ENCODE results near the gene AJM1.

AJM1 gene

GRCh38 chr9:136846376-136847087, 4.3 kb downstream of the AJM1 start:
- DNase-seq = no peak

- DNase-seq = no peak
Observed at GRCh38 chr9:136847088-136847825, 5.0 kb downstream of the AJM1 start.

GRCh38 chr9:136847826-136848392, 5.6 kb downstream of the AJM1 start:
- peak; percentile 81 for DNase-seq

DNA sequence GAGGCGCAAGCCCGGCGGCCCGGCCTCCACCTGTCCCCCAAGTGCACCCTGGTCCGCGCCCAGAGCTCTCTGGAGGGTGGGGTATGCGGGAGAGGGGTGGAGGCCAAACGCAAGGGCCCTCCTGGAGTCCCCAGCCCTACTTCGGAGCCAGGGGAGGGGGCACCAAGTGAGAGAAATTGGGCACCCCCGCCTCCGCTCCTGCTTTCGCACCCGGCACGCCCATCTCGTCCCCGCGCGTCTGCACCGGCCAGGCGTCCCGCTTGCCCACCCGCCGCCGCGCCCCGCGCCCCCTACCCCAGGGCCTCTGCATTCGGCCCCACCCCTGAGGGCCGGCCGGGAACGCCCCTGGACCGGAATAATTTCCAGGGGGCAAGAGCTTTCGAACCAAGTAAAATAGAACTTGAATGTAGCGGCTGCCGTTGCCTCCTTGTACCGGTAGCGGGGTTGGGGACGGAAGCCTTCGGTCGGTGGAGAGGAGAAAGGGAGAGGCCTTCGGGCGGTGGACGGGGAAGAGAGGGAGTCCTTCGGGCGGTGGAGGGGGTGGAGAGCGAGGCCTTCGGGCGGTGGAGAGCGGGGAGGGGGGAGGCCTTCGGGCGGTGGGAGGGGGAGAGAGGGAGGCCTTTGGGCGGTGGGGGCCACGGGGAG, 6.2 kb downstream of the AJM1 start:
- DNase-seq = no peak

GRCh38 chr9:136849038-136849959, 7.0 kb downstream of the AJM1 start, which contains the start of gene PHPT1:
Gene PHPT1 (plus strand): TSS chr9:136849409. CDS start chr9:136849431, 22 bp downstream.
- peak; percentile 98 for DNase-seq

DNA sequence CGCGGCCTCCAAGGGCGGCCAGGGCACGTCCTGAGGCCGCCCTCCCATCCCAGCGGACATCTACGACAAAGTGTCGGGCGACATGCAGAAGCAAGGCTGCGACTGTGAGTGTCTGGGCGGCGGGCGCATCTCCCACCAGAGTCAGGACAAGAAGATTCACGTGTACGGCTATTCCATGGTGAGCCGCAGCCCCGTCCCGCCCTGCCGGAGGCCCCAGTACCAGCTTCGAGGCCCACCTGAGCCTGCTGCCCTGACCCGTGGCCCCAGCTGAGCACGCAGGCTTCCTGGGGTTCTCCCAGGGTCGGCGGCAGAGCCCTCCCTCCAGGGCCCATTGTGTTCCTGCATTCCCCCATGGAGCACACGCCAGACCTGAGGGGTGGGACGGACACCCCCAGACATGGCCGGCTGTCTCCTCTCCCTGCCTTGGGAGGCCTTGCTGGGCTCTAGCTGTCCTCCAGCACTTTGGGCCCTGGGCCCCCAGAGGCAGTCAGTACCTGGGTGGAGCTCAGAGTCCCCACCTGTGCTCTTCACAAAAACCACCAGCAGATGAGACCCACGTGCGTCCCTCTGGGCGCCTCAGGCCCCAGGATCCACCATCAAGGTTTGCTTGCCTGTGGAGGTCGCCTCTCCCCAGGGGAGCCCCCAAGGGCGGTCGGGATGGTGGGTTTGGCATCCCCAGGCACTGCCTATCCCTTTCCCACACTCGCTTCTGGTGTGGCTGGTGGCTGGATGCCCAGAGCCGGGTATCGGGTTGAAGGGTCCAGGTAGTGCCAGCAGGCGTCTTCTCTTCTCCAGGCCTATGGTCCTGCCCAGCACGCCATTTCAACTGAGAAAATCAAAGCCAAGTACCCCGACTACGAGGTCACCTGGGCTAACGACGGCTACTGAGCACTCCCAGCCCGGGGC, 7.9 kb downstream of the AJM1 start:
- no peak for DNase-seq

- no peak for DNase-seq
Observed at GRCh38 chr9:136850866-136851775, 8.8 kb downstream of the AJM1 start.

GRCh38 chr9:136851941-136852663, 9.8 kb downstream of the AJM1 start, which contains the start of gene MAMDC4:
Gene MAMDC4 (plus strand): TSS chr9:136852346. CDS start chr9:136852417, 71 bp downstream.
- no peak for DNase-seq

GRCh38 chr9:136852664-136853595, 10.7 kb downstream of the AJM1 start:
- DNase-seq = no peak

- no peak for DNase-seq
Observed at GRCh38 chr9:136853596-136854112, 11.4 kb downstream of the AJM1 start.

DNA sequence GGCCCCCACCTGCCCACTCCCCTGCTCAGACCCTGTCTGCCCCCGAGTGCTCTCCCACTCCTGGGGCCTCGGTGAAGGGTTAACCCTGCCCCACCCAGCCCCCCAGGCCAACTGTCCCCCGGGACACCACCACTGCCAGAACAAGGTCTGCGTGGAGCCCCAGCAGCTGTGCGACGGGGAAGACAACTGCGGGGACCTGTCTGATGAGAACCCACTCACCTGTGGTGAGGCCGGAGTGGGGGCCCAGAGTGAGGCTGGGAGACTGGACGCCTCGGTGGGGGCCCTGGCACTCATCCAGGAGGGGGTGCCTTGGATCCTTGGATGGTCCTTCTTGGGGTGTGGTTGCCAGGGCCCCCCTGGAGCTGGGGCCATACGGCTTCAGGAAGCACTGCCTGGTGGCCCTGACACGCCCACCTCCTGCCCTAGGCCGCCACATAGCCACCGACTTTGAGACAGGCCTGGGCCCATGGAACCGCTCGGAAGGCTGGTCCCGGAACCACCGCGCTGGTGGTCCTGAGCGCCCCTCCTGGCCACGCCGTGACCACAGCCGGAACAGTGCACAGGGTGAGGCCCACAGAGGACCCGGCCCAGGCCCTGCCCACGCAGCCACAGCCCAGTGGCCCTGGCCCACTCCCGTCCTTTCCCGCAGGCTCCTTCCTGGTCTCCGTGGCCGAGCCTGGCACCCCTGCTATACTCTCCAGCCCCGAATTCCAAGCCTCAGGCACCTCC, 12.0 kb downstream of the AJM1 start:
- DNase-seq = no peak

DNA sequence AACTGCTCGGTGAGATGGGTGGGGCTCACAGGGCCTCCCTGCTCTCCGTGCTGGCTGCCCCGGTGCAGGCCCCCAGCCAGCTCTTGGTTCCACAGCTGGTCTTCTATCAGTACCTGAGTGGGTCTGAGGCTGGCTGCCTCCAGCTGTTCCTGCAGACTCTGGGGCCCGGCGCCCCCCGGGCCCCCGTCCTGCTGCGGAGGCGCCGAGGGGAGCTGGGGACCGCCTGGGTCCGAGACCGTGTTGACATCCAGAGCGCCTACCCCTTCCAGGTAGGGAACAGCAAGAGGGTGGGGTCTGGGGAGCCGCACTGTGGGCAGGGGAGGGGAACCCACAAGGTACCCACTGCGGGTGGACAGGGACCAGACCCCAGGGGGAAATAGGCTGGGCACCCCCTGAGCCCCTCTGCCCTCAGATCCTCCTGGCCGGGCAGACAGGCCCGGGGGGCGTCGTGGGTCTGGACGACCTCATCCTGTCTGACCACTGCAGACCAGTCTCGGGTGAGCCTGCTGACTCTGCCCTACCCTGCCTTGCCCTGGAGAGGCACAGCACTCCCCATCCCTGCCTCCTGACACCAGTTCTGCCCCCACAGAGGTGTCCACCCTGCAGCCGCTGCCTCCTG, 12.7 kb downstream of the AJM1 start:
- no peak for DNase-seq

- no peak for DNase-seq
Observed at GRCh38 chr9:136855461-136856078, 13.3 kb downstream of the AJM1 start.

GRCh38 chr9:136856079-136856476, 13.8 kb downstream of the AJM1 start:
- no peak for DNase-seq

- no peak for DNase-seq
Observed at GRCh38 chr9:136856541-136857141, 14.4 kb downstream of the AJM1 start.

- DNase-seq = no peak
Observed at GRCh38 chr9:136857166-136857565, 14.9 kb downstream of the AJM1 start.

Data from NCI-H2107 (cell line).